Right forelimb (tissue), 1 donor: Measurements from ENCODE around the gene SH3RF1.
A peak's percentile ranks its signal among the peaks of the same experiment; 100 is the strongest.
"Not testable (repeated sequence)": the region's sequence is repeated elsewhere in the genome, so short reads cannot be mapped to it uniquely, and the experiment has no call there.

ENCODE experiments used
- DNase-seq: peaks from one replicate; pipeline ENCODE4 v3.0.0-alpha.2; 2018

The SH3RF1 gene

GRCh38 chr4:169197206-169197605, 73.5 kb downstream of the SH3RF1 start:
- DNase-seq, result not testable (repeated sequence)

- no peak for DNase-seq
Observed at GRCh38 chr4:169195032-169195431, 75.7 kb downstream of the SH3RF1 start.

DNA sequence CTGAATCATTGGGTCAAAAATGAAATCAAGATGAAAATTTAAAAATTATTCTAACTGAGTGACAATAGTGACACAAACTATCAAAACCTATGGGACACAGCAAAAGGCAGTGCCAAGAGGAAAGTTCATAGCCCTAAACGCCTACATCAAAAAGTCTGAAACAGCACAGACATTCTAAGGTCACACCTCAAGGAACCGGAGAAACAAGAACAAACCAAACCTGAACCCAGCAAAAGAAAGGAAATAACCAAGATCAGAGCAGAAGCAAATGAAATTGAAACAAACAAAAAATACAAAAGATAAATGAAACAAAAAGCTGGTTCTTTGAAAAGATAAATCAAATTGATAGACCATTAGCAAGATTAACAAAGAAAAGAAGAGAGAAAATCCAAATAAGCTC, 80.8 kb downstream of the SH3RF1 start:
- DNase-seq, result not testable (repeated sequence)

DNA sequence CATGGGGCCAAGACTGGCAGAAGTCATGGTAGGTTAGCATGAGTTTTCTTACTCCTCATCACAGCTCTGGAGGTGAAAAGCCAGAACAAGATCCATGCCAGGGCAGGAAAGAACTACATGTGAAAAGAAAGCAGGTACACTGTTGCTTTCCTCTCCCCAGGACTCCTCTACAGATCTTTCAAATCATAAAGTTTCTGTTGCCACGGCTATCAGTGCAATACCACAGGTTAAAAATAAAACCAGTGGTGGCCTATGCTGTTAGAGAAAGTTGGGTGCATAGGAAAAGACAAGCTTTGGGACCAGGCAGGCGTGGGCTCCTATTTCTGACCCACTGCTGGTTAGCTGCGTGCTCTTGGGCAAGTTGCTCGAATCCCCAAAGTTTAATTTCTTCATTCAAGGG, 81.4 kb downstream of the SH3RF1 start:
- DNase-seq, result no peak

GRCh38 chr4:169188204-169188603, 82.6 kb downstream of the SH3RF1 start:
- no peak for DNase-seq

DNA sequence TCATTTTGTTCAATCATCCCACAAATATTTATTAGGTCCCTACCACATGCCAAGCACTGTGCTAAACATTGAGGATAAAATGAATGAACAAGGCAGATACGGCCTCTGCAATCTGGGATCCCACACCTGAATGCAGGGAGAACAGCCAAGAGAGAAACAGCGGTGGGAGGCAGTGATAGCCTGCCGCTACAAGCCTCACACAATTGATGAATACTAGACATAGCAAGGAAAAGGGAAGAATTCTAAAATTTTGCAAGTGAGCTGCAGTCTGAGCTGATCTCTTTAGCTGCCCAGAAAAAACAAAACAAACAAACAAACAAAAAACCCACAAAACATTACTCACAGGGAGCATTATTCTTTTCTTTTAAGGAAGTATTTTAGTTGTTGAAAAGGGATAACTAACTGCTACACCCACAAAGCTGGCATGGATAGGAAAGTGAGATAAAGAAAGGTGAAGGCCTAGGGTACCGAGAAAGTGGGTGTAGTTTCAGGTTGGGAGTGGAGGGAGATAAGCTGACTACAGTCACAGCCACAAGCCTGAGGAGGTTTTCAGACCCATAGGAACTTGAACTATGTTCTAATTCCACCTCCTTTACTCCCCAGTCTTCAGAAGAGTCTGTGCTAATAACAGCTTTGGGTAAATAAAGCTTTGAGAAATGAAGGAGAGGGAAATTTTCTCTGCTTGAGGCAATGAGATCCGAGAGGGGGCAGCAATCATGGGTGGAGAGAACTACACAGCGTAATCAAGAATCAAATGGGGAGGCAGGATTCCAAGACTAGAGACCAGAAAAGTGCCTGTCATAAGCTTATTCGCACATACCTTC, 85.4 kb downstream of the SH3RF1 start:
- no peak for DNase-seq

- no peak for DNase-seq
Observed at GRCh38 chr4:169184686-169185085, 86.1 kb downstream of the SH3RF1 start.

DNA sequence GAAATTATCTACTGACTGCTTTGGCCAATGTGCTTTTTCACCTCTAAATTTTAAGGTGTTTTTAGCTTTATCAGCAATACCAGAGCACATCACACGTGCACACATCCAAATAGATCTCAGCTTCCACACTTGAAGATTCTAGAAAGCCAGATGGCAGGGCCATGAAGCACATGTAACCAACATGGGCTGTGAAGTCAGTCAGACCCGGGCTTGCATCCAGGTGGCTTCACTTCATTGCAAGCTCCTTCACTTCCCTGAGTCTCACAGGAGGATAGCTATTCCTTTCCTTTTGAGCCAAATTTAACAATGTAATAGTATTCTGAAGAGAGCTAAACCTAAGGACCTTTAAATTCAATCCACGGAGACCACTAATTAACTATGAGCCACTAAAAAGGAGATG, 86.5 kb downstream of the SH3RF1 start:
- DNase-seq, result peak; percentile 55

- DNase-seq, result no peak
Observed at GRCh38 chr4:169183581-169183980, 87.2 kb downstream of the SH3RF1 start.

DNA sequence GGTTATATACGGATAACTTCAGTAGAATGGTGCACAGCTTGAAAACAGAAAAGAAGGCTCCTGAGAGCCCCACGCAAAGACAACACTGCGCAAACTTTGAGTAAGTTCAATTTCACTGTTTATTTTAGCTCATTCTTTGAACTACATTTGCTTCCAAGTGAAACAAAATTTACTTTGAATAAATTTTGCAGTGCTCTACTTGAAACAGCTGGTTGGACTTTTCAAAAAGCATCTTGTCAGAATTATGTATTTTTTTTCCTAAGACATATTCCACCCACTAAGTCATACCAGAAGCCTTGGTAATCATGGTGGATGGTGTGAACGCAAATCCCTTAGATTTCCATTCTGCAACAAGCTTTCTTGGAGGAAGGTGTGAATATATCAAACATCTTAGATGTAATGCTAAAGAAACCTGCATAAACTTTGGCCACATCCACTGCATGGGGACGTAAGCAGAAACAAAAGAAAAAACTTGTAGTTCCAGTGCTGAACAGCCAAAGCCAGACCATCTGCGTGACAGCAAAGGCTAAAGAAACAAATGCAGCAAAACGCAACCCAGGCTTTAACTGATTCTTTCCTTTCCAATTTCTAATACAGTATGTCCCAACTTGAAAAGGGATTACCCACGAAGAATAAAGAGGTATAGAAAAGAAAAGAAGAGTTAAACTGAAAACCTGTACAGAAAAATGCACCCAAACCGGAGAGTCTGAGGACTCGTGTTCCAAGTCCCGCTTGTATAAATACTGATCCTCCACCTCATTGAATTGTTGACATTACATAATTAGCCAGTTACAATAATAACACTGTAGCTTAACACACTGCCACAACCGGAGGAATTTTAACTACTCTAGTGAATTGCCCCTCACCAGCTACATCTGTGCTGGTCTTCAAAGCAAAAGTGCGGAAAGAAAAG, 90.9 kb downstream of the SH3RF1 start:
- DNase-seq, result no peak

DNA sequence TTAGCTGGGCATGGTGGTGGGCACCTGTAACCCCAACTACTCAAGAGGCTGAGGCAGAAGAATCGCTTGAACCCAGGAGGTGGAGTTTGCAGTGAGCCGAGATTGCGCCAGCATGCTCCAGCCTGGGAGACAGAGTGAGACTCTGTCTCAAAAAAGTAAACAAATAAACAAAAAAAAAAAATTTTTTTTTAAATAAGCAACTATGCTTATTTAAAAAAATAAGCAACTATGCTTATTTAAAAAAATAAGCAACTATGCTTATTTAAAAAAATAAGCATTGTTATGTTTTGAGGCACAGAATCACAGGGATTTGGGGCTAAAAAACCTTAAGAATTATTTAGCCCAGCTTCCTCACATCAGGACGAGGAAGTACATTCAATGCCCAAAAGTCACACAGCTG, 92.7 kb downstream of the SH3RF1 start:
- not testable (repeated sequence) for DNase-seq

DNA sequence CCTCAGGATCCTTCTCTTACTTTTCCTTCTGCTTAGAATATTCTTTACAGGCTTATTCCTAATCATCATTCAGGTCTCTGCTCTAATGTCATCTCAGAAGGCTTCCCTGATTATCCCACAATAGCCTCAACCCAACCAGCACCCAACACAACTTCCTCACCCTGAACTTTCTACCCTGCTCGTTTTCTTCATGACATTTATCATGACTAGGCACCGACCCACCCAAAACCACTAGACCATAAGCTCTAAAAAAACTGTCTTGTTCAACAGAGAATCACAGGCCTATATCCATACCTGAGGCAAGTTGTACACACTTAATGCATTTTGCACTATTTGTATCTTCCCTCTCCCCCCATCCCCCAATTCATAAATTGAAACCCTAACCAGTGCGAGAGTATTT, 95.3 kb downstream of the SH3RF1 start:
- DNase-seq, result no peak

DNA sequence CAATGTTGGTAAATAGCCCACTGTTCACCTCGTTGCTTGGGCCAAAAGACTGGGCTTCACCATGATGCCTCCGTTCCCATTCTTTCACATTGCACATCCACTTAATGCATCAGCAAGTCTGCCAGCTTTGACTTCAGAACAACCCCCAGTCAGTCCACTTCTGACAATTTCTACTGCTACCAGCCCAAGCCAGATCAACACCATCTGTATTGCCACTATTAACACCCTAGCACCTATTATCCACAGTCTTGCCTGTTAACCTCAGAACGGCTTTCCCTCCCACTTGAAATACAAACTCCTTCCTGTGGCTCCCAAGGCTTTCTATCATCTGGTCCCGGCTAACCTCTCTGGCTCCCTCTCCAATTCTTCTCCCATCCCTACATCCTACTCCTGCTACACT, 95.7 kb downstream of the SH3RF1 start:
- DNase-seq, result no peak

- DNase-seq, result no peak
Observed at GRCh38 chr4:169174247-169174646, 96.5 kb downstream of the SH3RF1 start.

- DNase-seq, result no peak
Observed at GRCh38 chr4:169167957-169168858, 102.5 kb downstream of the SH3RF1 start.

DNA sequence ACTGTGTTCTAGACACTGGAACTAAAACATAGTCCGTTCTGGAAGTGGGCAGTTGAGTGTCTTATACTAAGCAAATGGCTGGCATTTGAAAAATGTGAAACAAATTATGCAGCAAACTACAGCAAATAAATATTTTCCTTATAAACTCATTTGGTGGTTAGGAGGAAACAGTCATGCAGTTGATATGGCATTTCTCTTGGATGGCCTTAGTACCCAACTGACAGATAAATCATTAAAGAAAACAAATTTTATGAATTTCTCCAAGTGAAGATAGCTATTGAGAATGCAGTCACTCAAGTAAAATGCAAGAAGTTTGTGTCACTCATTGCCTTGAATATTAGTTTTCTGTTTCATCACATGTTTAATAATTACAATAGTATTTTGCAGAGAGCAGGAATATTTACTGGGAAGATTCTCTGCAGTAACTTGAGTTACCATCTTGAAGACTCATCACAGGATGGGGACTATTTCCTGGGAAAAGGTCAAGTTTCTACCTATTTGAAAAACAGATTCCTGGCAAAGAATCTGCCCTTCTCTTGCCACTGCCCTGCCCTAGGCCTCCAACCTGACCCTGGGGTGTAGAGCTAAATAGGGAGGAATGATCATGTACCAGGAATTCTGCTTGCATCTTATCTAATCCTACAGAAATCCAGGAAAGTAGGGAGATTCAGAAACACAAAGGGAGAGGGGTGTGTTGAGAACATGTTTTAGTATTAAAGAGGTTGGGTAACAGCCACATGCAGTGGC, 105.9 kb downstream of the SH3RF1 start:
- DNase-seq, result no peak

DNA sequence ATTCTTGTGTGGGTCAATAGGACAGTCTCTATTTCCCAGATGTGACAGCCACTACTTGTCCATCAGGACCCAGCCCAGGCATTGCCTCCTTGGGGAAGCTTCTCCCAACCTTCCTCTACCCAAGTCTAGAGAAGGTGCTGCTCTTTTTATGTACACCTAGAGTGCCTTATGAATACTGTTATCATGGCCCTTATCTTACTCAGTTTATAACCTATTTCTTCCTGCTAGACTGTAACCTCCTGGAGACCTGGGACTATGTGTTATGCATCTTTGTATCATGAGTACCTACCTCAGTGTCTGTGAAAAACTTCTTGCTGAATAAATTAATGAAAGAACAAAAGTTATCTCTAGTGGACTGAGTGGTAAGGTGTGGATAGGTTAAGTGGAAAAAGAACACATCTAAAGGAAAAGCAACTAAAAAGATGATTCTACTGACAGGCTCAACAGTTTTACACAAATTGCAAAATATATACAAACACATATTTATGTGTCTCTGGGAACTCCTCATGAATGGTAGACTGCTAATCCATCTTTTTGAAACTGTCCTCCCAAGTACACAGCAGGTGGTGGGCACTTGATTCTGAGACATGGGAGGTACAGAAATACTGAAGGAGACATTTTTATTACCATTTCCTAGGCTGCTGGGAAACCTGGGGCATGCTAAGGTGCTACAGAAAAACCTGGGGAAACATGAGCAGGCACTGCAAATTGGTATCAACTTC, 106.6 kb downstream of the SH3RF1 start:
- DNase-seq, result no peak

DNA sequence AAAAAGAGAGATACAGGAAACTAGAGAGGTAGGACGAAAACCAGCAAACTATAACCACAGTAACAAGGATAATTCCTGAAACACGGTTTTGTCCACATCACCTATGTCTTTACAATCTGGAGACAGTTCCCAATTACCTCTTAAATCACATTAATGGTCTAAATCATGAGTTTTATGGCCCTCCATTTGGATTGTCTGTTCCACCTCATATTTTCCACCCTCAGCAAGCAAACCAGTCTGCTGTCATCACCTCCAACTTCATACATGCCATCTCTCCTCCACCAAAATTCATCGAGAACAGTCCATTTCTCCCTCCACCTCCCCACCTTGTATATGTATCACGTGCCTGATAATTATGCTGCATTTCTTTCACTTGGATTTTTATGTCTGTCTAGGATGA, 107.3 kb downstream of the SH3RF1 start:
- DNase-seq, result no peak

- DNase-seq, result no peak
Observed at GRCh38 chr4:169160825-169161224, 109.9 kb downstream of the SH3RF1 start.

DNA sequence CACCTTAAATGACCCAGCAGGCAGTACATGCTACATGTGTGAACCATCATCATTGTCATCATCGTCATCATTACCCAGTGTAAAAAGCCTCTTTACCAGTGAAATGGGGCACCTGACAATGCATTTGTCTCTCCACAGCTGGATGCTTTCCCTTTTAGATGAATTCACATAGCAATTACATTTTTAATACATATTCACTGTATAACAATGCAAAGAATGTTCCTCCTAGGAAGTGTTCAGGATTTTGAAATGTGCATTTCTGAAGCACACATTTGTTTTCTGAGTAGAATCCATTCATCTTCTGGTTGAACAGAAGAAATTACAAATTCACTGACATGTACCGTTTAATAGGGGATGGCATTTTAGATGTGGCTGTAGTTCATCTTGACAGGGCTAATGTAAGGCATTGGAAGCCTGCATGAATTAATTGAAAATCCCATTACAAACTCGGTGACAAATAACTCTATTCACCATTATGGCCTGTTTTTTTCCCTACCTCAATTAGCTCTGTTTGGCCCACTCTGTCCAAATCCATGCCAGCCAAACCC, 111.1 kb downstream of the SH3RF1 start:
- DNase-seq, result no peak

- DNase-seq, result no peak
Observed at GRCh38 chr4:169158861-169159260, 111.9 kb downstream of the SH3RF1 start.
